HUES64 (cell line): ENCODE measurements around the gene ZBTB4. TPM values are rescaled to one million over a fixed set of nuclear protein-coding genes. Genes with fewer than 3 reads are reported as not detected.

ENCODE experiments used
- H3K27ac ChIP-seq: 2 replicates; pipeline ENCODE4 v1.7.0; 2013; ENCODE audit warnings: low read depth, low read length, inconsistent platforms
- H3K27me3 ChIP-seq: 2 replicates; pipeline ENCODE4 v1.6.1; 2013; ENCODE audit warnings: mild to moderate bottlenecking, low read length; ENCODE audit not compliant: insufficient read depth
- H3K36me3 ChIP-seq: 2 replicates; pipeline ENCODE4 v1.6.1; 2013; ENCODE audit warnings: mild to moderate bottlenecking, low read length; ENCODE audit not compliant: insufficient read depth
- H3K4me1 ChIP-seq: 2 replicates; pipeline ENCODE4 v1.6.1; 2013; ENCODE audit warnings: mild to moderate bottlenecking, low read length, moderate library complexity; ENCODE audit not compliant: insufficient read depth
- H3K4me3 ChIP-seq: 2 replicates; pipeline ENCODE4 v1.5.1; 2013; ENCODE audit warnings: mild to moderate bottlenecking, low read length, moderate library complexity
- H3K9ac ChIP-seq: 2 replicates; pipeline ENCODE4 v1.6.1; 2013; ENCODE audit warnings: mild to moderate bottlenecking, low read depth, low read length
- H3K9me3 ChIP-seq: 2 replicates; pipeline ENCODE4 v1.6.1; 2013; ENCODE audit warnings: low read depth, low read length; ENCODE audit not compliant: insufficient read depth
- WGBS: fragments of 150-250, 120-280 bp; methylation state at CpG from one replicate; pipeline ENCODE4 v1.1.7; 2013; ENCODE audit warnings: missing lambda C conversion rate; 5-methylcytosine and 5-hydroxymethylcytosine counted together
- polyA plus RNA-seq, 2 experiments: library from polyadenylated mRNA; stranded (reverse); fragments of 50-300 nt; gene quantifications; one replicate each; pipeline ENCODE4 v1.2.3, GENCODE V29; 2013

ZBTB4 gene
- 7.1 TPM for polyA plus RNA-seq (2013, experiment 1 of 2)
- 8.7 TPM for polyA plus RNA-seq (2013, experiment 2 of 2)

- H3K27ac ChIP-seq, result peak within 1 kb of the TSS; percentile 66
- H3K9ac ChIP-seq, result peak within 1 kb of the TSS; percentile 84
- H3K27me3 ChIP-seq, result no peaks in the 10 kb centered on the region
- no peaks in the 10 kb centered on the region for H3K36me3 ChIP-seq
- H3K4me1 ChIP-seq, result peaks cover 33% of the 10 kb centered on the region
- peak within 1 kb of the TSS; percentile 79 for H3K4me3 ChIP-seq
- H3K9me3 ChIP-seq, result no peaks in the 10 kb centered on the region
- under 1% methylated on average over 82 of the region's 92 CpGs for WGBS
Observed at GRCh38 chr17:7479213-7480088, at the start of gene ZBTB4. Gene ZBTB4, minus strand, starts transcription at chr17:7479631. Its CDS starts 12,830 bp downstream, at chr17:7466801.

- Histone ChIP-seq H3K4me3 (no peak overlapping the region), H3K27ac (no peak overlapping the region), H3K36me3 (no peaks in the 10 kb centered on the region), H3K9me3 (peaks cover 19% of the 10 kb centered on the region), H3K9ac (no peak overlapping the region), H3K4me1 (no peaks in the 10 kb centered on the region), H3K27me3 (no peaks in the 10 kb centered on the region)
Observed at GRCh38 chr17:7528842-7529241, 49.4 kb upstream of the ZBTB4 start.

GRCh38 chr17:7523033-7523432, 43.6 kb upstream of the ZBTB4 start:
- Histone ChIP-seq H3K9ac (no peak overlapping the region), H3K9me3 (no peaks in the 10 kb centered on the region), H3K27me3 (no peaks in the 10 kb centered on the region), H3K4me1 (no peaks in the 10 kb centered on the region), H3K36me3 (no peaks in the 10 kb centered on the region), H3K4me3 (no peak overlapping the region), H3K27ac (no peak overlapping the region)
- WGBS, result 54% methylated on average over 10 of the region's 10 CpGs

- 91% methylated on average over 13 of the region's 13 CpGs for WGBS
- no peak overlapping the region for H3K27ac ChIP-seq
- no peak overlapping the region for H3K4me3 ChIP-seq
- H3K9me3 ChIP-seq, result no peaks in the 10 kb centered on the region
- peaks cover 35% of the 10 kb centered on the region for H3K36me3 ChIP-seq
- H3K4me1 ChIP-seq, result no peaks in the 10 kb centered on the region
- H3K9ac ChIP-seq, result no peak overlapping the region
- no peaks in the 10 kb centered on the region for H3K27me3 ChIP-seq
Observed at GRCh38 chr17:7515911-7516610, 36.6 kb upstream of the ZBTB4 start.

GRCh38 chr17:7513850-7514419, 34.5 kb upstream of the ZBTB4 start:
- no peaks in the 10 kb centered on the region for H3K9me3 ChIP-seq
- H3K27me3 ChIP-seq, result no peaks in the 10 kb centered on the region
- no peak overlapping the region for H3K27ac ChIP-seq
- no peak overlapping the region for H3K4me3 ChIP-seq
- peaks cover 56% of the 10 kb centered on the region for H3K36me3 ChIP-seq
- WGBS, result 90% methylated on average over 17 of the region's 17 CpGs
- H3K9ac ChIP-seq, result no peak overlapping the region
- no peaks in the 10 kb centered on the region for H3K4me1 ChIP-seq

- Histone ChIP-seq H3K27me3 (no peaks in the 10 kb centered on the region), H3K9ac (no peak overlapping the region), H3K36me3 (peaks cover 65% of the 10 kb centered on the region), H3K4me3 (no peak overlapping the region), H3K4me1 (no peaks in the 10 kb centered on the region), H3K9me3 (no peaks in the 10 kb centered on the region), H3K27ac (no peak overlapping the region)
- WGBS, result 91% methylated on average over 20 of the region's 20 CpGs
Observed at GRCh38 chr17:7512824-7513540, 33.6 kb upstream of the ZBTB4 start.

- H3K9ac ChIP-seq, result no peak overlapping the region
- H3K4me1 ChIP-seq, result no peaks in the 10 kb centered on the region
- H3K4me3 ChIP-seq, result no peak overlapping the region
- no peaks in the 10 kb centered on the region for H3K9me3 ChIP-seq
- no peak overlapping the region for H3K27ac ChIP-seq
- WGBS, result 95% methylated on average over 15 of the region's 15 CpGs
- no peaks in the 10 kb centered on the region for H3K27me3 ChIP-seq
- H3K36me3 ChIP-seq, result peaks cover 74% of the 10 kb centered on the region
Observed at GRCh38 chr17:7512105-7512504, 32.7 kb upstream of the ZBTB4 start.

GRCh38 chr17:7511108-7511507, 31.7 kb upstream of the ZBTB4 start:
- Histone ChIP-seq H3K27ac (no peak overlapping the region), H3K36me3 (peaks cover 82% of the 10 kb centered on the region), H3K9me3 (no peaks in the 10 kb centered on the region), H3K4me1 (no peaks in the 10 kb centered on the region), H3K4me3 (no peak overlapping the region), H3K27me3 (no peaks in the 10 kb centered on the region), H3K9ac (no peak overlapping the region)
- WGBS, result 94% methylated on average over 10 of the region's 10 CpGs

- Histone ChIP-seq H3K9ac (no peak overlapping the region), H3K4me1 (no peaks in the 10 kb centered on the region), H3K9me3 (no peaks in the 10 kb centered on the region), H3K27ac (no peak overlapping the region), H3K36me3 (peaks cover 92% of the 10 kb centered on the region), H3K4me3 (no peak overlapping the region), H3K27me3 (no peaks in the 10 kb centered on the region)
- 96% methylated on average over 5 of the region's 5 CpGs for WGBS
Observed at GRCh38 chr17:7509937-7510336, 30.5 kb upstream of the ZBTB4 start.

- Histone ChIP-seq H3K4me3 (no peak overlapping the region), H3K9ac (no peak overlapping the region), H3K36me3 (peaks cover 99% of the 10 kb centered on the region), H3K27me3 (no peaks in the 10 kb centered on the region), H3K9me3 (no peaks in the 10 kb centered on the region), H3K27ac (no peak overlapping the region), H3K4me1 (no peaks in the 10 kb centered on the region)
- WGBS, result 95% methylated on average over 9 of the region's 9 CpGs
Observed at GRCh38 chr17:7508846-7509245, 29.4 kb upstream of the ZBTB4 start.

GRCh38 chr17:7508145-7508544, 28.7 kb upstream of the ZBTB4 start:
- H3K4me1 ChIP-seq, result no peaks in the 10 kb centered on the region
- 91% methylated on average over 11 of the region's 11 CpGs for WGBS
- no peak overlapping the region for H3K4me3 ChIP-seq
- no peak overlapping the region for H3K27ac ChIP-seq
- H3K36me3 ChIP-seq, result peaks cover 99% of the 10 kb centered on the region
- no peaks in the 10 kb centered on the region for H3K9me3 ChIP-seq
- H3K9ac ChIP-seq, result no peak overlapping the region
- no peaks in the 10 kb centered on the region for H3K27me3 ChIP-seq
